HEK293 (cell line): ENCODE results near the gene BCOR.

Experiments used
- CTCF ChIA-PET: fragments of 350-600 bp; formaldehyde crosslinking; extraction: SDS; loops from one replicate; lab custom pipeline; 2021; ENCODE audit warnings: antibody characterized with exemption; lab: Yijun Ruan, JAX
- POLR2A ChIA-PET: fragments of 300-600 bp; formaldehyde crosslinking; extraction: SDS; loops from one replicate; lab custom pipeline; 2020; ENCODE audit warnings: antibody characterized with exemption, inconsistent platforms; lab: Yijun Ruan, JAX
- H3K27ac ChIP-seq: fragments of 200-500 bp; sonication (Bioruptor generic); 2 replicates; pipeline ENCODE4 v1.5.1; 2014; ENCODE audit warnings: low read depth, low read length, control low read depth, inconsistent platforms; ENCODE audit errors: extremely low read depth
- H3K36me3 ChIP-seq, 2 experiments: fragments of 200-500 bp in 1 of 2; sonication (Bioruptor generic) in 1 of 2; 1 replicate in 1 of 2; 2 replicates in 1 of 2; pipeline ENCODE4 v1.5.1; 2014 to 2017; ENCODE audit warnings: inconsistent platforms in 2 of 2, low read length in 2 of 2; ENCODE audit not compliant: control insufficient read depth in 2 of 2, insufficient read depth in 1 of 2
- H3K4me1 ChIP-seq: fragments of 200-500 bp; sonication (Bioruptor generic); 2 replicates; pipeline ENCODE4 v1.5.1; 2014; ENCODE audit warnings: mild to moderate bottlenecking, low read length, inconsistent platforms; ENCODE audit not compliant: control insufficient read depth, insufficient read depth
- H3K4me3 ChIP-seq: 2 replicates; pipeline ENCODE4 v1.5.1; 2011; ENCODE audit warnings: low read depth, mild to moderate bottlenecking, control low read depth, low read length, moderate library complexity
- H3K9me3 ChIP-seq: fragments of 200-500 bp; sonication (Bioruptor generic); 2 replicates; pipeline ENCODE4 v1.5.1; 2014; ENCODE audit warnings: low read depth, low read length, inconsistent platforms; ENCODE audit not compliant: control insufficient read depth, insufficient read depth
- KLF1 ChIP-seq: fragments of 450-650 bp; formaldehyde crosslinking; IDR thresholded peaks from 2 replicates; pipeline ENCODE4 v1.5.1; 2016; ENCODE audit warnings: missing biosample characterization, missing genetic modification characterization
- SETDB1 ChIP-seq: IDR thresholded peaks from one replicate; pipeline ENCODE4 v1.6.1; 2017; ENCODE audit warnings: mild to moderate bottlenecking, low read length, moderate library complexity, mixed read lengths; ENCODE audit not compliant: insufficient read length
- TRIM28 ChIP-seq: IDR thresholded peaks from 2 replicates; pipeline ENCODE4 v1.6.1; 2011; ENCODE audit warnings: low read length, control low read depth, borderline replicate concordance
- ZBTB17 ChIP-seq: fragments of 450-650 bp; formaldehyde crosslinking; IDR thresholded peaks from 2 replicates; pipeline ENCODE4 v1.5.1; 2016; ENCODE audit warnings: missing biosample characterization, missing genetic modification characterization
- ZBTB48 ChIP-seq: fragments of 450-650 bp; formaldehyde crosslinking; IDR thresholded peaks from 2 replicates; pipeline ENCODE4 v1.5.1; 2016; ENCODE audit warnings: missing biosample characterization, missing genetic modification characterization
- ZIC2 ChIP-seq: fragments of 450-650 bp; formaldehyde crosslinking; IDR thresholded peaks from 2 replicates; pipeline ENCODE4 v1.5.1; 2016; ENCODE audit warnings: missing biosample characterization, missing genetic modification characterization
- ZNF112 ChIP-seq: fragments of 450-650 bp; formaldehyde crosslinking; IDR thresholded peaks from 2 replicates; pipeline ENCODE4 v1.5.0; 2017; ENCODE audit warnings: missing biosample characterization, missing genetic modification characterization
- ZNF114 ChIP-seq: fragments of 450-650 bp; formaldehyde crosslinking; IDR thresholded peaks from 2 replicates; pipeline ENCODE4 v1.5.0; 2017; ENCODE audit warnings: missing biosample characterization, missing genetic modification characterization
- ZNF248 ChIP-seq: fragments of 450-650 bp; formaldehyde crosslinking; IDR thresholded peaks from 2 replicates; pipeline ENCODE4 v1.5.1; 2017; ENCODE audit warnings: missing biosample characterization, missing genetic modification characterization
- ZNF266 ChIP-seq: fragments of 450-650 bp; formaldehyde crosslinking; IDR thresholded peaks from 2 replicates; pipeline ENCODE4 v1.5.1; 2016; ENCODE audit warnings: missing biosample characterization, missing genetic modification characterization, low read depth
- ZNF292 ChIP-seq: fragments of 450-650 bp; formaldehyde crosslinking; IDR thresholded peaks from 2 replicates; pipeline ENCODE4 v1.5.1; 2016; ENCODE audit warnings: low read depth, missing biosample characterization, missing genetic modification characterization, borderline replicate concordance
- ZNF596 ChIP-seq: fragments of 450-650 bp; IDR thresholded peaks from 2 replicates; pipeline ENCODE4 v1.5.0; 2018; ENCODE audit warnings: missing biosample characterization, mild to moderate bottlenecking, missing genetic modification characterization, moderate library complexity
- ZNF623 ChIP-seq: fragments of 450-650 bp; formaldehyde crosslinking; IDR thresholded peaks from 2 replicates; pipeline ENCODE4 v1.5.1; 2016; ENCODE audit warnings: missing biosample characterization, missing genetic modification characterization
- ZSCAN30 ChIP-seq: fragments of 450-650 bp; IDR thresholded peaks from 2 replicates; pipeline ENCODE4 v1.5.1; 2018; ENCODE audit warnings: missing biosample characterization, mild to moderate bottlenecking, missing genetic modification characterization, moderate library complexity
- TF ChIP-seq, protein P1 (sequence below): fragments of 450-650 bp; formaldehyde crosslinking; IDR thresholded peaks from 2 replicates; pipeline ENCODE4 v1.5.1; 2017; ENCODE audit warnings: missing biosample characterization, missing genetic modification characterization
- TF ChIP-seq, protein P2 (sequence below): fragments of 450-650 bp; formaldehyde crosslinking; IDR thresholded peaks from 2 replicates; pipeline ENCODE4 v1.5.1; 2016; ENCODE audit warnings: missing biosample characterization, missing genetic modification characterization
- TF ChIP-seq, protein P3 (sequence below): fragments of 450-650 bp; formaldehyde crosslinking; IDR thresholded peaks from 2 replicates; pipeline ENCODE4 v1.5.1; 2016; ENCODE audit warnings: missing biosample characterization, missing genetic modification characterization, low read depth
- TF ChIP-seq, protein P4 (sequence below): fragments of 450-650 bp; formaldehyde crosslinking; IDR thresholded peaks from 2 replicates; pipeline ENCODE4 v1.5.1; 2017; ENCODE audit warnings: missing biosample characterization, missing genetic modification characterization
- TF ChIP-seq, protein P5 (sequence below): fragments of 450-650 bp; formaldehyde crosslinking; IDR thresholded peaks from 2 replicates; pipeline ENCODE4 v1.5.1; 2016; ENCODE audit warnings: missing biosample characterization, missing genetic modification characterization
- TF ChIP-seq, protein P6 (sequence below): fragments of 450-650 bp; formaldehyde crosslinking; IDR thresholded peaks from 2 replicates; pipeline ENCODE4 v1.5.1; 2016; ENCODE audit warnings: missing biosample characterization, missing genetic modification characterization

Gene BCOR

DNA sequence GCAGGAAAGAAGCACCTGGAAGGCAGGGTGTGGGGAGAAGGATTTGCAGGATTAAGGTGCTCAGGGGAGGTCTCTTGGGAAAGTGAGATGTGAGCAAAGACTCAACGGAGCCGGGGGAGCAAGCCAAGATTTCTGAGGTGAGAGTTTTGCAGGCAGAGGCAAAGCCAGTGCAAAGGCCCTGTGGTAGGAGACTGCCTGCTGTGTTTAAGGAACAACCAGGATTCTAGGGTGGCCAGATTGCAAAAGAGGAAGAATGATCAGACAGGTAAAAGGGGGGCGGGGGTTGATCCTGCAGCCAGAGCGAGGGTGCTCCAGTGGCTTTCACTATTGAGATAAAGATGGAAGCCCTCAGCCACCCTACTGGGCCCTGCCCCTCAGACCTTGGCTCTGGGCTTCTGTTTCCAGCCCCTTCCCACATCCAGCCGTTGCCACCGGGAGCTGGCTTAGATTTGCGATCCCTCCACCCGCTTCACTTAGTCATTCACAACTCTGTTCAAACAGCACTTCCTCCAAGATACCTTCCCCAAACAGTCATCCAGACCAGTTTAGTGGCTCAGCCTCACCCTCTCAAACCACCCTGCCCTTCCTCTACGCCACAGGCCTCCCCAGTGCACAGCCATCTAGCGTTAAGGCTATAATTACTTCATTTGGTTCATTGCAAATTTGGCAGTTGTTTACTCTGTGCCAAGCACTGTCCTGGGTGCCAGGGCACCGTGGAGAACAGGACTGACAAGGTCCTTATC lies 23.3 kb upstream of the BCOR start:
- CTCF ChIA-PET: no interaction called here
- Histone ChIP-seq H3K4me3 (no peak overlapping the region), H3K36me3 (no peaks in the 10 kb centered on the region), H3K4me1 (no peaks in the 10 kb centered on the region), H3K9me3 (no peaks in the 10 kb centered on the region), H3K27ac (no peak overlapping the region)
- no peak for TF ChIP-seq ZNF292 (tag by site-specific recombination)
- TF ChIP-seq ZSCAN30: no peak
- TF ChIP-seq KLF1 (tag by site-specific recombination): peak; percentile 35; the same call in 1 of the 2 replicates
- TF ChIP-seq, protein P1, sequence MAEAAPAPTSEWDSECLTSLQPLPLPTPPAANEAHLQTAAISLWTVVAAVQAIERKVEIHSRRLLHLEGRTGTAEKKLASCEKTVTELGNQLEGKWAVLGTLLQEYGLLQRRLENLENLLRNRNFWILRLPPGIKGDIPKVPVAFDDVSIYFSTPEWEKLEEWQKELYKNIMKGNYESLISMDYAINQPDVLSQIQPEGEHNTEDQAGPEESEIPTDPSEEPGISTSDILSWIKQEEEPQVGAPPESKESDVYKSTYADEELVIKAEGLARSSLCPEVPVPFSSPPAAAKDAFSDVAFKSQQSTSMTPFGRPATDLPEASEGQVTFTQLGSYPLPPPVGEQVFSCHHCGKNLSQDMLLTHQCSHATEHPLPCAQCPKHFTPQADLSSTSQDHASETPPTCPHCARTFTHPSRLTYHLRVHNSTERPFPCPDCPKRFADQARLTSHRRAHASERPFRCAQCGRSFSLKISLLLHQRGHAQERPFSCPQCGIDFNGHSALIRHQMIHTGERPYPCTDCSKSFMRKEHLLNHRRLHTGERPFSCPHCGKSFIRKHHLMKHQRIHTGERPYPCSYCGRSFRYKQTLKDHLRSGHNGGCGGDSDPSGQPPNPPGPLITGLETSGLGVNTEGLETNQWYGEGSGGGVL: no peak
- peak; percentile 91 for TF ChIP-seq ZNF623 (tag by site-specific recombination)
- peak; percentile 39 for TF ChIP-seq ZBTB17 (tag by site-specific recombination)
- TF ChIP-seq, protein P2, sequence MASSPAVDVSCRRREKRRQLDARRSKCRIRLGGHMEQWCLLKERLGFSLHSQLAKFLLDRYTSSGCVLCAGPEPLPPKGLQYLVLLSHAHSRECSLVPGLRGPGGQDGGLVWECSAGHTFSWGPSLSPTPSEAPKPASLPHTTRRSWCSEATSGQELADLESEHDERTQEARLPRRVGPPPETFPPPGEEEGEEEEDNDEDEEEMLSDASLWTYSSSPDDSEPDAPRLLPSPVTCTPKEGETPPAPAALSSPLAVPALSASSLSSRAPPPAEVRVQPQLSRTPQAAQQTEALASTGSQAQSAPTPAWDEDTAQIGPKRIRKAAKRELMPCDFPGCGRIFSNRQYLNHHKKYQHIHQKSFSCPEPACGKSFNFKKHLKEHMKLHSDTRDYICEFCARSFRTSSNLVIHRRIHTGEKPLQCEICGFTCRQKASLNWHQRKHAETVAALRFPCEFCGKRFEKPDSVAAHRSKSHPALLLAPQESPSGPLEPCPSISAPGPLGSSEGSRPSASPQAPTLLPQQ (tag by site-specific recombination): no peak
- TF ChIP-seq ZIC2 (tag by site-specific recombination): no peak
- TF ChIP-seq ZBTB48: no peak
- no peak for TF ChIP-seq TRIM28
- TF ChIP-seq, protein P3, sequence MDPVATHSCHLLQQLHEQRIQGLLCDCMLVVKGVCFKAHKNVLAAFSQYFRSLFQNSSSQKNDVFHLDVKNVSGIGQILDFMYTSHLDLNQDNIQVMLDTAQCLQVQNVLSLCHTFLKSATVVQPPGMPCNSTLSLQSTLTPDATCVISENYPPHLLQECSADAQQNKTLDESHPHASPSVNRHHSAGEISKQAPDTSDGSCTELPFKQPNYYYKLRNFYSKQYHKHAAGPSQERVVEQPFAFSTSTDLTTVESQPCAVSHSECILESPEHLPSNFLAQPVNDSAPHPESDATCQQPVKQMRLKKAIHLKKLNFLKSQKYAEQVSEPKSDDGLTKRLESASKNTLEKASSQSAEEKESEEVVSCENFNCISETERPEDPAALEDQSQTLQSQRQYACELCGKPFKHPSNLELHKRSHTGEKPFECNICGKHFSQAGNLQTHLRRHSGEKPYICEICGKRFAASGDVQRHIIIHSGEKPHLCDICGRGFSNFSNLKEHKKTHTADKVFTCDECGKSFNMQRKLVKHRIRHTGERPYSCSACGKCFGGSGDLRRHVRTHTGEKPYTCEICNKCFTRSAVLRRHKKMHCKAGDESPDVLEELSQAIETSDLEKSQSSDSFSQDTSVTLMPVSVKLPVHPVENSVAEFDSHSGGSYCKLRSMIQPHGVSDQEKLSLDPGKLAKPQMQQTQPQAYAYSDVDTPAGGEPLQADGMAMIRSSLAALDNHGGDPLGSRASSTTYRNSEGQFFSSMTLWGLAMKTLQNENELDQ (tag by site-specific recombination): no peak
- TF ChIP-seq ZNF248 (tag by site-specific recombination): no peak
- no peak for TF ChIP-seq ZNF114 (tag by site-specific recombination)
- no peak for TF ChIP-seq ZNF266 (tag by site-specific recombination)
- TF ChIP-seq, protein P4, sequence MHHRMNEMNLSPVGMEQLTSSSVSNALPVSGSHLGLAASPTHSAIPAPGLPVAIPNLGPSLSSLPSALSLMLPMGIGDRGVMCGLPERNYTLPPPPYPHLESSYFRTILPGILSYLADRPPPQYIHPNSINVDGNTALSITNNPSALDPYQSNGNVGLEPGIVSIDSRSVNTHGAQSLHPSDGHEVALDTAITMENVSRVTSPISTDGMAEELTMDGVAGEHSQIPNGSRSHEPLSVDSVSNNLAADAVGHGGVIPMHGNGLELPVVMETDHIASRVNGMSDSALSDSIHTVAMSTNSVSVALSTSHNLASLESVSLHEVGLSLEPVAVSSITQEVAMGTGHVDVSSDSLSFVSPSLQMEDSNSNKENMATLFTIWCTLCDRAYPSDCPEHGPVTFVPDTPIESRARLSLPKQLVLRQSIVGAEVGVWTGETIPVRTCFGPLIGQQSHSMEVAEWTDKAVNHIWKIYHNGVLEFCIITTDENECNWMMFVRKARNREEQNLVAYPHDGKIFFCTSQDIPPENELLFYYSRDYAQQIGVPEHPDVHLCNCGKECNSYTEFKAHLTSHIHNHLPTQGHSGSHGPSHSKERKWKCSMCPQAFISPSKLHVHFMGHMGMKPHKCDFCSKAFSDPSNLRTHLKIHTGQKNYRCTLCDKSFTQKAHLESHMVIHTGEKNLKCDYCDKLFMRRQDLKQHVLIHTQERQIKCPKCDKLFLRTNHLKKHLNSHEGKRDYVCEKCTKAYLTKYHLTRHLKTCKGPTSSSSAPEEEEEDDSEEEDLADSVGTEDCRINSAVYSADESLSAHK (tag by site-specific recombination): no peak
- no peak for TF ChIP-seq ZNF112 (tag by site-specific recombination)
- POLR2A ChIA-PET: no interaction called here

DNA sequence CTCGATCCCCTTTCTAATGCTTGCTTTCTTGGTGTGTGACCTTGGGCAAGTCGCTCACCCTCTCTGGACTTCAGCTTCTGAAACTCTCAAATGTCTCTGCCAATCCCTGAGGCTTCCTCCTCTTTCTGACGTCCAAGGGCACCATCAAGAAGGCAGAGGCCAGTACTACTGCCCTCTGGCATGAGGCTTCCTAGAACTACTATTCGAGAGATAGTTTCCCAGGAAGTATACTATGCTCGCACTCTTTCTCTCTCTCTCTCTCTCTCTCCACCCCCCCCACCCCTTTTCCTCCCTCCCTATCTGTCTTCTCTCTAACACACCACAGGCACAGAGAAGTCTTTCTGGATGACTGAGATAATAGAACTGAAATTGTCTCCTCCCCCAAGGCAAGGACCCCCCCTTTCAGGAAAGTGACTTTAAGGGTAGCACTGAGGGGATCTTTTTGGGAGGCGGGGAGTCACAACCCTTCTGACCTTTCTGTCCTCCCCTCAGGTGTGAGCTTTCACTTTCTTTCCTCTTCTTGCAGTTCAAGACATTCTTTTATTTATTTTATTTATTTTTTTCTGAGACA lies 20.0 kb upstream of the BCOR start:
- no peak overlapping the region for H3K27ac ChIP-seq
- H3K4me1 ChIP-seq: no peaks in the 10 kb centered on the region
- H3K4me3 ChIP-seq: no peak overlapping the region
- ChIA-PET POLR2A (interaction anchor here (0.8 kb wide), 1 partner anchor 19 kb away, joined by 3 read pairs; no protein-coding TSS in a partner anchor), CTCF (interaction anchor here (0.8 kb wide), 1 partner anchor 23 kb away, joined by 3 read pairs; no protein-coding TSS in a partner anchor)
- TF ChIP-seq, protein P5, sequence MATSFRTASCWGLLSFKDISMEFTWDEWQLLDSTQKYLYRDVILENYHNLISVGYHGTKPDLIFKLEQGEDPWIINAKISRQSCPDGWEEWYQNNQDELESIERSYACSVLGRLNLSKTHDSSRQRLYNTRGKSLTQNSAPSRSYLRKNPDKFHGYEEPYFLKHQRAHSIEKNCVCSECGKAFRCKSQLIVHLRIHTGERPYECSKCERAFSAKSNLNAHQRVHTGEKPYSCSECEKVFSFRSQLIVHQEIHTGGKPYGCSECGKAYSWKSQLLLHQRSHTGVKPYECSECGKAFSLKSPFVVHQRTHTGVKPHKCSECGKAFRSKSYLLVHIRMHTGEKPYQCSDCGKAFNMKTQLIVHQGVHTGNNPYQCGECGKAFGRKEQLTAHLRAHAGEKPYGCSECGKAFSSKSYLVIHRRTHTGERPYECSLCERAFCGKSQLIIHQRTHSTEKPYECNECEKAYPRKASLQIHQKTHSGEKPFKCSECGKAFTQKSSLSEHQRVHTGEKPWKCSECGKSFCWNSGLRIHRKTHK: no peak
- 0 out of 2 replicates have a peak, but pooled peaks have one; percentile 40 for TF ChIP-seq ZNF596 (tag by site-specific recombination)
- TF ChIP-seq, protein P6, sequence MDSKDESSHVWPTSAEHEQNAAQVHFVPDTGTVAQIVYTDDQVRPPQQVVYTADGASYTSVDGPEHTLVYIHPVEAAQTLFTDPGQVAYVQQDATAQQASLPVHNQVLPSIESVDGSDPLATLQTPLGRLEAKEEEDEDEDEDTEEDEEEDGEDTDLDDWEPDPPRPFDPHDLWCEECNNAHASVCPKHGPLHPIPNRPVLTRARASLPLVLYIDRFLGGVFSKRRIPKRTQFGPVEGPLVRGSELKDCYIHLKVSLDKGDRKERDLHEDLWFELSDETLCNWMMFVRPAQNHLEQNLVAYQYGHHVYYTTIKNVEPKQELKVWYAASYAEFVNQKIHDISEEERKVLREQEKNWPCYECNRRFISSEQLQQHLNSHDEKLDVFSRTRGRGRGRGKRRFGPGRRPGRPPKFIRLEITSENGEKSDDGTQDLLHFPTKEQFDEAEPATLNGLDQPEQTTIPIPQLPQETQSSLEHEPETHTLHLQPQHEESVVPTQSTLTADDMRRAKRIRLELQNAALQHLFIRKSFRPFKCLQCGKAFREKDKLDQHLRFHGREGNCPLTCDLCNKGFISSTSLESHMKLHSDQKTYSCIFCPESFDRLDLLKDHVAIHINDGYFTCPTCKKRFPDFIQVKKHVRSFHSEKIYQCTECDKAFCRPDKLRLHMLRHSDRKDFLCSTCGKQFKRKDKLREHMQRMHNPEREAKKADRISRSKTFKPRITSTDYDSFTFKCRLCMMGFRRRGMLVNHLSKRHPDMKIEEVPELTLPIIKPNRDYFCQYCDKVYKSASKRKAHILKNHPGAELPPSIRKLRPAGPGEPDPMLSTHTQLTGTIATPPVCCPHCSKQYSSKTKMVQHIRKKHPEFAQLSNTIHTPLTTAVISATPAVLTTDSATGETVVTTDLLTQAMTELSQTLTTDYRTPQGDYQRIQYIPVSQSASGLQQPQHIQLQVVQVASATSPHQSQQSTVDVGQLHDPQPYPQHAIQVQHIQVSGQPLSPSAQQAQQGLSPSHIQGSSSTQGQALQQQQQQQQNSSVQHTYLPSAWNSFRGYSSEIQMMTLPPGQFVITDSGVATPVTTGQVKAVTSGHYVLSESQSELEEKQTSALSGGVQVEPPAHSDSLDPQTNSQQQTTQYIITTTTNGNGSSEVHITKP (tag by site-specific recombination): peak; percentile 71
- no peak for TF ChIP-seq SETDB1
- H3K9me3 ChIP-seq: no peaks in the 10 kb centered on the region
- H3K36me3 ChIP-seq: no peaks in the 10 kb centered on the region
